Measurements from ENCODE around the gene THBS4.

DNA sequence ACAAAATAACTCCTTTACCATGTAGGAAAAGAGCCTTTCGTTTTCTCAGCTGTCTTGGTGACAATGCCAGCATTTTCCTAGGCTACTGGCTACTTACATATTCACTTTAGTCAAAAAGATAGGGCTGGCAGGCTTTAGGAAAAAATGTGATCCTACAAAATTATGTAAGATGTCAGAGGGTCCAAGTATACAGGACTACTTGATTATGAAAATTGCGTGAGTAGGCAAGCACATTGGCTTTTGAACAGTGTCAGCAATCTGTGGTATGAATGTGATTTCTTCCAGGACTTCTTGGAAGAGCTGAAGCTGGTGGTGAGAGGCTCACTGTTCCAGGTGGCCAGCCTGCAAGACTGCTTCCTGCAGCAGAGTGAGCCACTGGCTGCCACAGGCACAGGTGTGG lies 22.8 kb downstream of the THBS4 start:
- TF ChIP-seq EZH2 (IDR thresholded peaks at IDR 0.05) (no peak), POLR2AphosphoS5 (IDR thresholded peaks at IDR 0.05; ENCODE audit: borderline replicate concordance, low read depth, low read length) (no peak)
